Hindlimb muscle (tissue), 1 donor: ENCODE results near the gene PTPRJ. TPM values are rescaled to one million over a fixed set of nuclear protein-coding genes. Genes with fewer than 3 reads are reported as not detected.
"Not testable (repeated sequence)": the region's sequence is repeated elsewhere in the genome, so short reads cannot be mapped to it uniquely, and the experiment has no call there.

ENCODE experiments used
- DNase-seq: peaks from one replicate; pipeline ENCODE4 v3.0.0-alpha.2; 2013
- polyA plus RNA-seq: library from polyadenylated mRNA; unstranded; fragments of 120-200 nt; gene quantifications from one replicate; pipeline ENCODE4 v1.2.1, GENCODE V29; 2013; ENCODE audit not compliant: insufficient read length

PTPRJ gene
- 3.2 TPM for polyA plus RNA-seq

- DNase-seq, result peak; percentile 57
Measured at GRCh38 chr11:47980088-47980906, at the start of gene PTPRJ. Gene PTPRJ (plus strand): TSS chr11:47980559. CDS start chr11:47980913, 354 bp downstream.

GRCh38 chr11:47932544-47932943 lies 47.8 kb upstream of the PTPRJ start:
- no peak for DNase-seq

- DNase-seq, result not testable (repeated sequence)
Measured at GRCh38 chr11:47933797-47934196, 46.6 kb upstream of the PTPRJ start.

GRCh38 chr11:47938791-47939560 lies 41.4 kb upstream of the PTPRJ start:
- DNase-seq, result no peak

- DNase-seq, result no peak
Measured at GRCh38 chr11:47940904-47941649, 39.3 kb upstream of the PTPRJ start.

GRCh38 chr11:47941907-47942558 lies 38.3 kb upstream of the PTPRJ start:
- DNase-seq, result no peak

- no peak for DNase-seq
Measured at GRCh38 chr11:47943721-47944586, 36.4 kb upstream of the PTPRJ start.

- DNase-seq, result no peak
Measured at GRCh38 chr11:47944632-47945031, 35.7 kb upstream of the PTPRJ start.

- DNase-seq, result peak; percentile 36
Measured at GRCh38 chr11:47946682-47947559, 33.4 kb upstream of the PTPRJ start.

- DNase-seq, result no peak
Measured at GRCh38 chr11:47948137-47948536, 32.2 kb upstream of the PTPRJ start.

- not testable (repeated sequence) for DNase-seq
Measured at GRCh38 chr11:47949001-47949675, 31.2 kb upstream of the PTPRJ start.

GRCh38 chr11:47950396-47950795 lies 30.0 kb upstream of the PTPRJ start:
- no peak for DNase-seq

GRCh38 chr11:47951504-47951903 lies 28.9 kb upstream of the PTPRJ start:
- DNase-seq, result not testable (repeated sequence)

- DNase-seq, result no peak
Measured at GRCh38 chr11:47955061-47955755, 25.2 kb upstream of the PTPRJ start.

GRCh38 chr11:47960015-47960414 lies 20.3 kb upstream of the PTPRJ start:
- no peak for DNase-seq

- no peak for DNase-seq
Measured at GRCh38 chr11:47961383-47961782, 19.0 kb upstream of the PTPRJ start.

GRCh38 chr11:47964546-47964945 lies 15.8 kb upstream of the PTPRJ start:
- no peak for DNase-seq

- no peak for DNase-seq
Measured at GRCh38 chr11:47967577-47968525, 12.5 kb upstream of the PTPRJ start.
